IMR-90 (cell line): ENCODE data around the gene BMP7. TPM values are rescaled to one million over a fixed set of nuclear protein-coding genes. Genes with fewer than 3 reads are reported as not detected.

Experiments
- ATAC-seq: fragments of 200-7000 bp; cut with Tn5 transposase; 2 replicates; pipeline ENCODE4 v1.9.1; 2020; ENCODE audit warnings: low read depth, mild to moderate bottlenecking, moderate library complexity
- BruUV-seq: library from RNA; stranded (reverse); fragments of 400-500 nt; replicated peaks from 2 replicates; lab custom pipeline; 2021; lab: Mats Ljungman, UMichigan
- CTCF ChIA-PET: fragments of 300-600 bp; formaldehyde crosslinking; extraction: SDS; loops from one replicate; lab custom pipeline; 2021; ENCODE audit warnings: antibody characterized with exemption; lab: Yijun Ruan, JAX
- POLR2A ChIA-PET: fragments of 300-600 bp; sonication (Branson Sonifier 250); formaldehyde crosslinking; loops from one replicate; lab custom pipeline; 2022; ENCODE audit warnings: antibody characterized with exemption; ENCODE audit not compliant: unreplicated experiment; lab: Charles Lee
- DNase-seq: peaks from one replicate; pipeline ENCODE4 v3.0.0; 2013
- H2AFZ ChIP-seq: replicated peaks from 2 replicates; pipeline ENCODE3; 2013; ENCODE audit warnings: low read length, mild to moderate bottlenecking; ENCODE audit not compliant: poor library complexity
- H2AK5ac ChIP-seq: 2 replicates; pipeline ENCODE4 v1.6.1; 2013; ENCODE audit warnings: low read depth, low read length, inconsistent platforms
- H2AK9ac ChIP-seq: replicated peaks from 2 replicates; pipeline ENCODE3; 2013; ENCODE audit warnings: mild to moderate bottlenecking, low read depth, low read length, moderate library complexity; ENCODE audit not compliant: poor library complexity
- H2BK120ac ChIP-seq: 2 replicates; pipeline ENCODE4 v1.6.1; 2013; ENCODE audit warnings: low read depth, low read length, inconsistent platforms
- H2BK15ac ChIP-seq: 3 replicates; pipeline ENCODE4 v1.6.1; 2013; ENCODE audit warnings: low read depth, low read length, inconsistent platforms
- H2BK20ac ChIP-seq: 2 replicates; pipeline ENCODE4 v1.6.1; 2013; ENCODE audit warnings: low read depth, mild to moderate bottlenecking, inconsistent platforms, low read length, moderate library complexity
- H2BK5ac ChIP-seq: 2 replicates; pipeline ENCODE4 v1.6.1; 2013; ENCODE audit warnings: mild to moderate bottlenecking, low read depth, low read length, inconsistent platforms; ENCODE audit not compliant: poor library complexity, severe bottlenecking
- H3K14ac ChIP-seq: replicated peaks from 2 replicates; pipeline ENCODE4 v1.6.1; 2013; ENCODE audit warnings: low read depth, low read length, inconsistent platforms
- H3K18ac ChIP-seq: 2 replicates; pipeline ENCODE4 v1.6.1; 2013; ENCODE audit warnings: low read depth, low read length, control low read depth
- H3K23ac ChIP-seq: 2 replicates; pipeline ENCODE4 v1.6.1; 2013; ENCODE audit warnings: low read depth, low read length, inconsistent platforms
- H3K27ac ChIP-seq: 2 replicates; pipeline ENCODE4 v1.5.1; 2013; ENCODE audit warnings: mild to moderate bottlenecking, control low read depth, low read length; ENCODE audit not compliant: insufficient read depth
- H3K27me3 ChIP-seq: 2 replicates; pipeline ENCODE4 v1.6.1; 2013; ENCODE audit warnings: low read length; ENCODE audit not compliant: control insufficient read depth, insufficient read depth
- H3K36me3 ChIP-seq: 2 replicates; pipeline ENCODE4 v1.6.1; 2013; ENCODE audit warnings: low read length, mixed read lengths; ENCODE audit not compliant: control insufficient read depth, insufficient read depth
- H3K4ac ChIP-seq: 2 replicates; pipeline ENCODE4 v1.6.1; 2013; ENCODE audit warnings: low read depth, low read length, inconsistent platforms
- H3K4me1 ChIP-seq: 2 replicates; pipeline ENCODE4 v1.6.1; 2013; ENCODE audit warnings: low read length, mixed read lengths; ENCODE audit not compliant: control insufficient read depth, insufficient read depth
- H3K4me2 ChIP-seq: 2 replicates; pipeline ENCODE4 v1.6.1; 2013; ENCODE audit warnings: low read depth, mild to moderate bottlenecking, control low read depth, low read length, moderate library complexity
- H3K4me3 ChIP-seq: 2 replicates; pipeline ENCODE4 v1.5.1; 2013; ENCODE audit warnings: low read depth, mild to moderate bottlenecking, control low read depth, low read length, moderate library complexity; ENCODE audit not compliant: insufficient read depth
- H3K56ac ChIP-seq: 2 replicates; pipeline ENCODE4 v1.6.1; 2013; ENCODE audit warnings: low read length, inconsistent platforms; ENCODE audit not compliant: insufficient read depth; ENCODE audit errors: extremely low read depth
- H3K79me1 ChIP-seq, 2 experiments: 2 replicates each; pipeline ENCODE4 v1.6.1; 2013; ENCODE audit warnings: low read length in 2 of 2, inconsistent platforms in 1 of 2, low read depth in 1 of 2
- H3K9ac ChIP-seq: 2 replicates; pipeline ENCODE4 v1.6.1; 2013; ENCODE audit warnings: low read depth, low read length, control low read depth
- H3K9me1 ChIP-seq: 2 replicates; pipeline ENCODE4 v1.6.1; 2013; ENCODE audit warnings: low read length, inconsistent platforms; ENCODE audit not compliant: insufficient read depth
- H3K9me3 ChIP-seq: 2 replicates; pipeline ENCODE4 v1.6.1; 2013; ENCODE audit warnings: low read length; ENCODE audit not compliant: control insufficient read depth, insufficient read depth
- H4K20me1 ChIP-seq: 2 replicates; pipeline ENCODE4 v1.6.1; 2013; ENCODE audit warnings: low read length, inconsistent platforms; ENCODE audit not compliant: insufficient read depth
- H4K5ac ChIP-seq: 2 replicates; pipeline ENCODE4 v1.6.1; 2013; ENCODE audit warnings: mild to moderate bottlenecking, low read depth, low read length, control low read depth
- H4K8ac ChIP-seq, 2 experiments: 2 replicates each; pipeline ENCODE4 v1.6.1; 2013; ENCODE audit warnings: low read depth in 2 of 2, low read length in 2 of 2, control low read depth in 1 of 2, inconsistent platforms in 1 of 2
- H4K91ac ChIP-seq: 2 replicates; pipeline ENCODE4 v1.6.1; 2013; ENCODE audit warnings: low read depth, low read length, inconsistent platforms; ENCODE audit not compliant: insufficient read depth
- BHLHE40 ChIP-seq: fragments of 150-350 bp; IDR thresholded peaks from 2 replicates; pipeline ENCODE4 v1.6.1; 2016; ENCODE audit warnings: mild to moderate bottlenecking, low read depth, low read length
- FOS ChIP-seq: fragments of 150-350 bp; IDR thresholded peaks from 2 replicates; pipeline ENCODE4 v1.6.1; 2016; ENCODE audit warnings: low read depth, low read length
- MAZ ChIP-seq: IDR thresholded peaks from 2 replicates; pipeline ENCODE4 v1.6.1; 2012; ENCODE audit warnings: low read depth, mild to moderate bottlenecking, low read length, improper control_type of control experiment, moderate library complexity, borderline replicate concordance
- MXI1 ChIP-seq: IDR thresholded peaks from 2 replicates; pipeline ENCODE4 v1.6.1; 2012; ENCODE audit warnings: low read depth, mild to moderate bottlenecking, low read length, moderate library complexity, borderline replicate concordance
- RAD21 ChIP-seq: IDR thresholded peaks from 2 replicates; pipeline ENCODE4 v1.6.1; 2012; ENCODE audit warnings: low read length, improper control_type of control experiment
- RCOR1 ChIP-seq: IDR thresholded peaks from 2 replicates; pipeline ENCODE4 v1.6.1; 2012; ENCODE audit warnings: mild to moderate bottlenecking, low read length, improper control_type of control experiment; ENCODE audit not compliant: insufficient replicate concordance
- RFX5 ChIP-seq: IDR thresholded peaks from 2 replicates; pipeline ENCODE4 v1.8.0; 2012; ENCODE audit warnings: low read depth, mild to moderate bottlenecking, low read length, moderate library complexity
- SMC3 ChIP-seq: fragments of 150-350 bp; IDR thresholded peaks from 2 replicates; pipeline ENCODE4 v1.6.1; 2016; ENCODE audit warnings: low read depth, mild to moderate bottlenecking, antibody characterized with exemption, low read length, moderate library complexity
- WGBS, 2 experiments: methylation state at CpG; one replicate each; pipeline versions ENCODE4 v1.1.5 to v1.1.7; 2013; ENCODE audit warnings: missing lambda C conversion rate in 2 of 2; ENCODE audit not compliant: insufficient read length in 1 of 2; ENCODE audit errors: extremely low coverage in 2 of 2; 5-methylcytosine and 5-hydroxymethylcytosine counted together
- dilution Hi-C: fragments of 300-500 bp; cut with HindIII; formaldehyde crosslinking; loops from one replicate; pipeline ENCODE4 v1.14.3; 2018; ENCODE audit warnings: low sequenced_read_pairs; ENCODE audit not compliant: unreplicated experiment
- in situ Hi-C: fragments of 300-500 bp; cut with MboI; formaldehyde crosslinking; loops from 3 replicates; pipeline ENCODE4 v1.14.3; 2019; ENCODE audit warnings: low sequenced_read_pairs, inconsistent platforms, mixed read lengths
- intact Hi-C: fragments of 100-400 bp; cut with micrococcal nuclease; formaldehyde crosslinking; loops from 2 replicates; pipeline ENCODE4 v1.10.0; 2022
- polyA plus RNA-seq, 3 experiments: library from polyadenylated mRNA; depleted of rRNA; stranded (reverse); fragments of >200 nt; gene quantifications; 2 replicates each; pipeline ENCODE4 v1.2.3, GENCODE V29; 2012; ENCODE audit warnings: low replicate concordance in 1 of 3
- total RNA-seq: library from RNA; depleted of rRNA; stranded (reverse); fragments of >200 nt; gene quantifications from 2 replicates; pipeline ENCODE4 v1.2.3, GENCODE V29; 2012
- TF ChIP-seq, protein P1 (sequence below): fragments of 150-350 bp; IDR thresholded peaks from 2 replicates; pipeline ENCODE4 v1.6.1; 2017; ENCODE audit warnings: mild to moderate bottlenecking, antibody characterized with exemption, low read length, low read depth
- TF ChIP-seq, protein P2 (sequence below): conservative IDR thresholded peaks from 2 replicates; pipeline ENCODE4 v1.5.1; 2012; ENCODE audit warnings: mild to moderate bottlenecking, low read depth, low read length, improper control_type of control experiment
- TF ChIP-seq, protein P3 (sequence below): fragments of 150-350 bp; IDR thresholded peaks from 2 replicates; pipeline ENCODE4 v1.6.1; 2016; ENCODE audit warnings: low read depth, mild to moderate bottlenecking, low read length, moderate library complexity, borderline replicate concordance

Gene BMP7
- total and polyA plus RNA-seq, 2 of the 4 experiments (the other 2 are of a cell fraction), result not detected

DNA sequence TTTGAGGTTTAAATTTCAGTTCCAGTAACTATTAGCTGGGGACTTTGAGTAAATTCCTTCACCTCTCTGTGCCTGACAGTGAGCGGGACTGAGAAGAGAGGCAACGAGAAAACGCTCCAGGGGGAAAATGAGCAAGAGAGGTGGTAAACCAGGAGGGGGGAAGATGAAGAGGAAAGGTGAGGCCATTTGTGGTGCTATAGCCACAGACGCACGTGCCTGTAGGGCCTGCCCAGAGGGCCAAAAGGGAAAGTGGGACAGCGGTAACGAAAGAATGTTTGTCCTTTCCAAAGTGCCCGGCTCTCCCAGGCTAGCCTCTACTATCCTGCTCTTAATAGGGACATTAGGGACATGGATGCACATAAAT, 99.2 kb downstream of the BMP7 start:
- TF ChIP-seq BHLHE40, result no peak
- TF ChIP-seq, protein P1, sequence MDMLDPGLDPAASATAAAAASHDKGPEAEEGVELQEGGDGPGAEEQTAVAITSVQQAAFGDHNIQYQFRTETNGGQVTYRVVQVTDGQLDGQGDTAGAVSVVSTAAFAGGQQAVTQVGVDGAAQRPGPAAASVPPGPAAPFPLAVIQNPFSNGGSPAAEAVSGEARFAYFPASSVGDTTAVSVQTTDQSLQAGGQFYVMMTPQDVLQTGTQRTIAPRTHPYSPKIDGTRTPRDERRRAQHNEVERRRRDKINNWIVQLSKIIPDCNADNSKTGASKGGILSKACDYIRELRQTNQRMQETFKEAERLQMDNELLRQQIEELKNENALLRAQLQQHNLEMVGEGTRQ, result no peak
- no peak for TF ChIP-seq MAZ
- no peak for TF ChIP-seq FOS
- TF ChIP-seq RAD21, result no peak
- TF ChIP-seq, protein P2, sequence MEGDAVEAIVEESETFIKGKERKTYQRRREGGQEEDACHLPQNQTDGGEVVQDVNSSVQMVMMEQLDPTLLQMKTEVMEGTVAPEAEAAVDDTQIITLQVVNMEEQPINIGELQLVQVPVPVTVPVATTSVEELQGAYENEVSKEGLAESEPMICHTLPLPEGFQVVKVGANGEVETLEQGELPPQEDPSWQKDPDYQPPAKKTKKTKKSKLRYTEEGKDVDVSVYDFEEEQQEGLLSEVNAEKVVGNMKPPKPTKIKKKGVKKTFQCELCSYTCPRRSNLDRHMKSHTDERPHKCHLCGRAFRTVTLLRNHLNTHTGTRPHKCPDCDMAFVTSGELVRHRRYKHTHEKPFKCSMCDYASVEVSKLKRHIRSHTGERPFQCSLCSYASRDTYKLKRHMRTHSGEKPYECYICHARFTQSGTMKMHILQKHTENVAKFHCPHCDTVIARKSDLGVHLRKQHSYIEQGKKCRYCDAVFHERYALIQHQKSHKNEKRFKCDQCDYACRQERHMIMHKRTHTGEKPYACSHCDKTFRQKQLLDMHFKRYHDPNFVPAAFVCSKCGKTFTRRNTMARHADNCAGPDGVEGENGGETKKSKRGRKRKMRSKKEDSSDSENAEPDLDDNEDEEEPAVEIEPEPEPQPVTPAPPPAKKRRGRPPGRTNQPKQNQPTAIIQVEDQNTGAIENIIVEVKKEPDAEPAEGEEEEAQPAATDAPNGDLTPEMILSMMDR, result no peak
- no peak for TF ChIP-seq RCOR1
- no peak for TF ChIP-seq RFX5
- no peak for TF ChIP-seq MXI1
- TF ChIP-seq, protein P3, sequence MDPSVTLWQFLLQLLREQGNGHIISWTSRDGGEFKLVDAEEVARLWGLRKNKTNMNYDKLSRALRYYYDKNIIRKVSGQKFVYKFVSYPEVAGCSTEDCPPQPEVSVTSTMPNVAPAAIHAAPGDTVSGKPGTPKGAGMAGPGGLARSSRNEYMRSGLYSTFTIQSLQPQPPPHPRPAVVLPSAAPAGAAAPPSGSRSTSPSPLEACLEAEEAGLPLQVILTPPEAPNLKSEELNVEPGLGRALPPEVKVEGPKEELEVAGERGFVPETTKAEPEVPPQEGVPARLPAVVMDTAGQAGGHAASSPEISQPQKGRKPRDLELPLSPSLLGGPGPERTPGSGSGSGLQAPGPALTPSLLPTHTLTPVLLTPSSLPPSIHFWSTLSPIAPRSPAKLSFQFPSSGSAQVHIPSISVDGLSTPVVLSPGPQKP, result no peak
- no peak for TF ChIP-seq SMC3
- H2BK15ac ChIP-seq, result no peak overlapping the region
- no peaks in the 10 kb centered on the region for H3K9me1 ChIP-seq
- intact Hi-C loops, result no loop called here
- CTCF ChIA-PET, result no interaction called here
- no peak overlapping the region for H4K8ac ChIP-seq
- H4K5ac ChIP-seq, result no peak overlapping the region
- no TSS peak for BruUV-seq
- H2AK9ac ChIP-seq, result no peak overlapping the region
- DNase-seq (no peak), ATAC-seq (no peak)
- dilution Hi-C loops, result no loop called here
- POLR2A ChIA-PET, result no interaction called here
- in situ Hi-C loops, result no loop called here
- H3K14ac ChIP-seq, result no peak overlapping the region
- WGBS, 2 experiments, result no CpG with 5 or more reads among the region's 8 CpGs
- H3K18ac ChIP-seq, result no peak overlapping the region
- H4K20me1 ChIP-seq, result no peaks in the 10 kb centered on the region
- no peak overlapping the region for H2AK5ac ChIP-seq
- no peak overlapping the region for H3K4me2 ChIP-seq
- no peak overlapping the region for H3K4me3 ChIP-seq
- H3K79me1 ChIP-seq, result no peaks in the 10 kb centered on the region
- no peaks in the 10 kb centered on the region for H3K4me1 ChIP-seq
- peaks cover 34% of the 10 kb centered on the region for H3K9me3 ChIP-seq
- H3K36me3 ChIP-seq, result no peaks in the 10 kb centered on the region
- no peak overlapping the region for H3K27ac ChIP-seq
- no peaks in the 10 kb centered on the region for H3K27me3 ChIP-seq
- no peak overlapping the region for H3K23ac ChIP-seq
- no peak overlapping the region for H3K56ac ChIP-seq
- H2AFZ ChIP-seq, result no peak overlapping the region
- no peak overlapping the region for H2BK120ac ChIP-seq
- H3K9ac ChIP-seq, result no peak overlapping the region
- H3K4ac ChIP-seq, result no peak overlapping the region
- H4K91ac ChIP-seq, result no peak overlapping the region
- no peak overlapping the region for H2BK5ac ChIP-seq
- no peak overlapping the region for H2BK20ac ChIP-seq
